GM12891 (cell line): Measurements from ENCODE around the gene TDRD6.

Experiments
- PAX5 ChIP-seq: IDR thresholded peaks from 2 replicates; pipeline ENCODE4 v1.6.1; 2011; ENCODE audit warnings: low read length, moderate library complexity, mild to moderate bottlenecking; ENCODE audit not compliant: insufficient read depth, severe bottlenecking
- POLR2A ChIP-seq: IDR thresholded peaks from 2 replicates; pipeline ENCODE4 v1.6.1; 2011; ENCODE audit warnings: low read depth, low read length, control low read depth
- POLR2AphosphoS5 ChIP-seq: IDR thresholded peaks from 2 replicates; pipeline ENCODE4 v1.6.1; 2011; ENCODE audit warnings: low read depth, low read length, control low read depth
- POU2F2 ChIP-seq: IDR thresholded peaks from 2 replicates; pipeline ENCODE4 v1.6.1; 2011; ENCODE audit warnings: low read depth, mild to moderate bottlenecking, control low read depth, low read length, moderate library complexity
- SPI1 ChIP-seq: IDR thresholded peaks from 2 replicates; pipeline ENCODE4 v1.6.1; 2011; ENCODE audit warnings: low read depth, low read length, control low read depth
- TAF1 ChIP-seq: IDR thresholded peaks from 2 replicates; pipeline ENCODE4 v1.6.1; 2011; ENCODE audit warnings: low read depth, low read length, control low read depth

- no peak for TF ChIP-seq TAF1
- TF ChIP-seq POLR2AphosphoS5 = no peak
- no peak for TF ChIP-seq PAX5
- no peak for TF ChIP-seq POLR2A
- no peak for TF ChIP-seq SPI1
- TF ChIP-seq POU2F2 = no peak
These were observed 45.7 kb downstream of the TDRD6 start for GRCh38 chr6:46733341-46733801.
